Liver (tissue), 9 donors: ENCODE results near the gene NTNG1. TPM values are rescaled to one million over a fixed set of nuclear protein-coding genes. Genes with fewer than 3 reads are reported as not detected.

Experiments
- DNase-seq: peaks from one replicate; pipeline ENCODE4 v3.0.0-alpha.2; 2017; ENCODE audit warnings: low spot score
- H3K27ac ChIP-seq, 2 donors: one replicate each; pipeline ENCODE4 v1.7.0; 2013; ENCODE audit warnings: inconsistent platforms in 2 of 2, low read length in 2 of 2, control low read depth in 1 of 2, low read depth in 1 of 2, mild to moderate bottlenecking in 1 of 2
- H3K27me3 ChIP-seq, 4 donors: one replicate each; pipeline versions ENCODE4 v1.6.1 to v1.7.0; 2013; ENCODE audit warnings: low read length in 3 of 4, inconsistent platforms in 1 of 4, mild to moderate bottlenecking in 1 of 4, moderate library complexity in 1 of 4; ENCODE audit not compliant: control insufficient read depth in 4 of 4, insufficient read depth in 4 of 4
- H3K36me3 ChIP-seq, 4 donors: one replicate each; pipeline versions ENCODE4 v1.6.1 to v1.7.0; 2013; ENCODE audit warnings: low read length in 3 of 4, mild to moderate bottlenecking in 3 of 4, low read depth in 1 of 4, moderate library complexity in 1 of 4; ENCODE audit not compliant: control insufficient read depth in 4 of 4, insufficient read depth in 3 of 4
- H3K4me1 ChIP-seq, 4 donors: one replicate each; pipeline versions ENCODE4 v1.6.1 to v1.7.0; 2013; ENCODE audit warnings: low read length in 3 of 4, mild to moderate bottlenecking in 3 of 4, moderate library complexity in 1 of 4; ENCODE audit not compliant: control insufficient read depth in 4 of 4, insufficient read depth in 4 of 4
- H3K4me3 ChIP-seq, 3 donors: one replicate each; pipeline versions ENCODE4 v1.6.1 to v1.7.0; 2013; ENCODE audit warnings: low read length in 3 of 3, control low read depth in 1 of 3, low read depth in 1 of 3, mild to moderate bottlenecking in 1 of 3
- H3K9ac ChIP-seq, 2 donors: one replicate each; pipeline ENCODE4 v1.7.0; 2013; ENCODE audit warnings: low read length in 2 of 2, mild to moderate bottlenecking in 2 of 2, moderate library complexity in 2 of 2, control low read depth in 1 of 2, low read depth in 1 of 2
- H3K9me3 ChIP-seq, 4 donors: one replicate each; pipeline versions ENCODE4 v1.6.1 to v1.7.0; 2013; ENCODE audit warnings: low read length in 3 of 4; ENCODE audit not compliant: control insufficient read depth in 4 of 4
- ATF3 ChIP-seq: IDR thresholded peaks from 2 replicates; pipeline ENCODE4 v1.6.1; 2016; ENCODE audit warnings: antibody characterized with exemption
- CTCF ChIP-seq: fragments of 150-350 bp; IDR thresholded peaks from 2 replicates; pipeline ENCODE4 v1.5.1; 2017; ENCODE audit warnings: improper control_type of control experiment, low read depth, low read length; ENCODE audit not compliant: missing input control
- FOXA1 ChIP-seq: IDR thresholded peaks from 2 replicates; pipeline ENCODE4 v1.6.1; 2016; ENCODE audit warnings: antibody characterized with exemption
- GABPA ChIP-seq, 2 donors: IDR thresholded peaks in 1 of 2; conservative IDR thresholded peaks in 1 of 2; 2 replicates each; pipeline ENCODE4 v1.6.1; 2016; ENCODE audit warnings: antibody characterized with exemption in 2 of 2, mild to moderate bottlenecking in 1 of 2, moderate library complexity in 1 of 2
- HNF4A ChIP-seq, 2 donors: conservative IDR thresholded peaks; 2 replicates each; pipeline ENCODE4 v1.6.1; 2016; ENCODE audit warnings: antibody characterized with exemption in 2 of 2, mild to moderate bottlenecking in 2 of 2
- JUND ChIP-seq, 2 donors: IDR thresholded peaks; 2 replicates each; pipeline ENCODE4 v1.6.1; 2016; ENCODE audit warnings: antibody characterized with exemption in 2 of 2
- NR2F2 ChIP-seq: IDR thresholded peaks from 2 replicates; pipeline ENCODE4 v1.6.1; 2016; ENCODE audit warnings: antibody characterized with exemption
- RAD21 ChIP-seq, 2 donors: IDR thresholded peaks; 2 replicates each; pipeline ENCODE4 v1.6.1; 2016; ENCODE audit warnings: antibody characterized with exemption in 2 of 2, mild to moderate bottlenecking in 2 of 2
- REST ChIP-seq: IDR thresholded peaks from 2 replicates; pipeline ENCODE4 v1.6.1; 2016; ENCODE audit warnings: antibody characterized with exemption, mild to moderate bottlenecking
- RXRA ChIP-seq, 2 donors: IDR thresholded peaks; 2 replicates each; pipeline ENCODE4 v1.6.1; 2017 to 2018; ENCODE audit warnings: antibody characterized with exemption in 2 of 2, mild to moderate bottlenecking in 1 of 2
- SP1 ChIP-seq: IDR thresholded peaks from 2 replicates; pipeline ENCODE4 v1.6.1; 2018; ENCODE audit warnings: antibody characterized with exemption, mild to moderate bottlenecking
- TAF1 ChIP-seq: conservative IDR thresholded peaks from 2 replicates; pipeline ENCODE4 v1.6.1; 2016; ENCODE audit warnings: antibody characterized with exemption, mild to moderate bottlenecking
- YY1 ChIP-seq: IDR thresholded peaks from 2 replicates; pipeline ENCODE4 v1.6.1; 2016; ENCODE audit warnings: antibody characterized with exemption, mild to moderate bottlenecking
- ZBTB33 ChIP-seq: IDR thresholded peaks from 2 replicates; pipeline ENCODE4 v1.6.1; 2016; ENCODE audit warnings: antibody characterized with exemption
- WGBS: extraction: QIAGEN DNeasy Blood & Tissue Kit; methylation state at CpG from one replicate; pipeline ENCODE4 v1.1.7; 2013; 5-methylcytosine and 5-hydroxymethylcytosine counted together
- polyA plus RNA-seq, 2 donors: library from polyadenylated mRNA; stranded (reverse) in 1 of 2; unstranded in 1 of 2; fragments of 200-250 nt in 1 of 2; fragments of >200 nt in 1 of 2; fragmentation: Nextera tagmentation in 1 of 2; extraction: Ambion mirVana in 1 of 2; gene quantifications; one replicate each; pipeline versions ENCODE4 v1.2.1 to v1.2.3, GENCODE V29; 2013 to 2015
- total RNA-seq, 2 donors: library from RNA; depleted of rRNA; stranded (reverse); fragments of >200 nt; gene quantifications; one replicate each; pipeline ENCODE4 v1.2.3, GENCODE V29; 2014
- donor health status: healthy.
- donor health status: healthy.
- donor health status: healthy.
- donor health status: healthy.
- donor health status: healthy.

NTNG1 gene
- total and polyA plus RNA-seq, 4 donors = under 0.01 TPM; not detected in 2

GRCh38 chr1:107096690-107097089, 44.1 kb upstream of the NTNG1 start (continued):
- TF ChIP-seq REST = no peak
- TF ChIP-seq YY1 = no peak
- TF ChIP-seq HNF4A (conservative IDR thresholded peaks at IDR 0.05) = no peak
- no peak for TF ChIP-seq FOXA1
- no peak for TF ChIP-seq CTCF
- no peak for TF ChIP-seq NR2F2

GRCh38 chr1:107098961-107099360, 41.9 kb upstream of the NTNG1 start:
- Histone ChIP-seq H3K36me3 (no peaks in the 10 kb centered on the region), H3K27me3 (peaks cover 0 to 2% (median 0%) of the 10 kb centered on the region in 4 donors), H3K4me3 (no peak overlapping the region), H3K9ac (no peak overlapping the region), H3K9me3 (no peaks in the 10 kb centered on the region), H3K4me1 (no peaks in the 10 kb centered on the region), H3K27ac (no peak overlapping the region)
- no peak for DNase-seq
- 76% methylated on average over 3 of the region's 3 CpGs for WGBS
- no peak for TF ChIP-seq RAD21 (IDR thresholded peaks at IDR 0.05)
- TF ChIP-seq FOXA1 = no peak
- no peak for TF ChIP-seq RXRA (IDR thresholded peaks at IDR 0.05)
- no peak for TF ChIP-seq JUND (IDR thresholded peaks at IDR 0.05)
- no peak for TF ChIP-seq CTCF
- no peak for TF ChIP-seq YY1
- TF ChIP-seq SP1 = no peak
- no peak for TF ChIP-seq REST
- TF ChIP-seq GABPA (IDR thresholded peaks at IDR 0.05 in 1 of 2, conservative IDR thresholded peaks at IDR 0.05 in 1 of 2) = no peak
- TF ChIP-seq ATF3 = no peak
- no peak for TF ChIP-seq ZBTB33
- TF ChIP-seq TAF1 = no peak
